GM13976 (cell line): Measurements from ENCODE around the gene GHDC.
A peak's percentile ranks its signal among the peaks of the same experiment; 100 is the strongest.

ENCODE experiments used
- DNase-seq: peaks from one replicate; pipeline ENCODE4 v3.0.0; 2012; ENCODE audit warnings: low spot score
- in situ Hi-C: fragments of 300-500 bp; cut with MboI; formaldehyde crosslinking; loops from one replicate; pipeline ENCODE4 v1.12.0; 2022; ENCODE audit warnings: low sequenced_read_pairs, mixed read lengths, inconsistent platforms; ENCODE audit not compliant: unreplicated experiment
- TF ChIP-seq, protein P1 (sequence below): IDR thresholded peaks from 2 replicates; pipeline ENCODE4 v1.5.1; 2012; ENCODE audit warnings: borderline replicate concordance, mild to moderate bottlenecking; ENCODE audit not compliant: insufficient read depth; ENCODE audit errors: extremely low read depth, missing control alignments, control extremely low read depth

The GHDC gene

DNA sequence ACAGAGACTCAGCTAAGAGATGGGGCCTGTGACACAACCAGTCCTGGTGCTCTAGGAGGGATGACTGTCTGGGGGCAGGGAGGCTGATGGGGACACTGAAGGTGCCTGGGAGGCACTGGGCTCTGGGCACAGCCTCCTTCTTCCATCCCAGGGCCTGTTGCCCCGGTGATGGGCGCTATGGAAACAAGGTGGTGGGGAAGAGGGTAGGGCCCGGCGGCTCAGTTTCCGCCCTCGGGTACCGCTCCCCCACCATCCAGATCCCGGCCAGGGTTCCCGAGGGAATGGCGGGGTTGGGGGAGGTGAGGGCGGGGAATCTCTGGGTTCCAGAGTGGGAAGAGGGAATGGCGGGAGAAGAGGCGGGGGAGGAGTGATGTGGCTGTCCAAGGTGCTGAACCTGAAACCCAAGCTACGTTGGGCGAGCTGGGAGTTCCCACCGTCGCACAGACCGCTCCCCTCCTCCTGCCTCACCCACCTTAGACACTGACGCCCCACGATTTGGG lies 14.3 kb downstream of the GHDC start:
- in situ Hi-C loops: loop anchor here (25.0 kb wide), 1 partner anchor 232 kb away; the partner anchor contains the start of gene CAVIN1
- DNase-seq: peak; percentile 70
- TF ChIP-seq, protein P1, sequence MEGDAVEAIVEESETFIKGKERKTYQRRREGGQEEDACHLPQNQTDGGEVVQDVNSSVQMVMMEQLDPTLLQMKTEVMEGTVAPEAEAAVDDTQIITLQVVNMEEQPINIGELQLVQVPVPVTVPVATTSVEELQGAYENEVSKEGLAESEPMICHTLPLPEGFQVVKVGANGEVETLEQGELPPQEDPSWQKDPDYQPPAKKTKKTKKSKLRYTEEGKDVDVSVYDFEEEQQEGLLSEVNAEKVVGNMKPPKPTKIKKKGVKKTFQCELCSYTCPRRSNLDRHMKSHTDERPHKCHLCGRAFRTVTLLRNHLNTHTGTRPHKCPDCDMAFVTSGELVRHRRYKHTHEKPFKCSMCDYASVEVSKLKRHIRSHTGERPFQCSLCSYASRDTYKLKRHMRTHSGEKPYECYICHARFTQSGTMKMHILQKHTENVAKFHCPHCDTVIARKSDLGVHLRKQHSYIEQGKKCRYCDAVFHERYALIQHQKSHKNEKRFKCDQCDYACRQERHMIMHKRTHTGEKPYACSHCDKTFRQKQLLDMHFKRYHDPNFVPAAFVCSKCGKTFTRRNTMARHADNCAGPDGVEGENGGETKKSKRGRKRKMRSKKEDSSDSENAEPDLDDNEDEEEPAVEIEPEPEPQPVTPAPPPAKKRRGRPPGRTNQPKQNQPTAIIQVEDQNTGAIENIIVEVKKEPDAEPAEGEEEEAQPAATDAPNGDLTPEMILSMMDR: no peak

DNA sequence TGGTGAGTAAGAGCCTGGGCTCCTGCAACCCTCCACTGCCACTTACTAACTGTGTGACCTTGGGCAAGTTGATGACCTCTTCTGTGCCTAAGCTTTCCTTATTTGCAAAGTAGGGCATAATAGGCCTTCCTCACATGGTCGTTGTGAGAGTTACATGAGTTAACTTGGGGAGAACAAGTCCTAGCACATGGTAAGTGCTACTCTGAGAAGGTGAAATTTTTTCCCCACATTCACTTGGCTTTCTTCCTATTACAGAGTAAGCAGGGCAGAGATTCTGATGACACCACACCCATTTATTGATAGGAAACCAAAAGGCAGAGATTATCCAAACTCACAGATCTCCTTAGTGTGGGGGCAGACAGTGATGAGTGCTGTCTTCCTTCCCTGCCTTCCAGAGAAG lies 15.0 kb downstream of the GHDC start:
- in situ Hi-C loops: loop anchor here (25.0 kb wide), 1 partner anchor 233 kb away; the partner anchor contains the start of gene CAVIN1
- TF ChIP-seq, protein P1: no peak
- no peak for DNase-seq

DNA sequence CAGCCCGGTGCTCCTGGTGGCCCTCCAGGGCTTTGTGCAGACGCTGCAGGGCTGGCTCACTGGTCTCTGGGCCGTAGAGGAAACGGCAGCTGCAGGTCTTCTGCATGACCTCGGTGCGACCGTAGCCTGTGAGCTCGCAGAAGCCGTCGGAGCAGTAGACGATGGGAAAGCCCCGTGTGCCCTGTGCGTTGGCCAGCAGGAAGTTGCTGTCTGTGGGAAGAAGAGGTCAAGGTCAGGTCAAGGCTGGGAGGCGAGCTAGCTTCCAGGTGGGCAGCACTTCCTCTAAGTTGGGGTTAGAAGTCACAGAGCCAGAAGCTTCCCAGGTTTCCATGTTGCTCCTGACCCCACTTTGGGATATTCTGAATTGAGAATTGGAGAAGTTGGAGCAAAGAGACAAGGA lies 15.5 kb downstream of the GHDC start:
- TF ChIP-seq, protein P1: no peak
- in situ Hi-C loops: loop anchor here (25.0 kb wide), 1 partner anchor 233 kb away; the partner anchor contains the start of gene CAVIN1
- DNase-seq: peak; percentile 74

DNA sequence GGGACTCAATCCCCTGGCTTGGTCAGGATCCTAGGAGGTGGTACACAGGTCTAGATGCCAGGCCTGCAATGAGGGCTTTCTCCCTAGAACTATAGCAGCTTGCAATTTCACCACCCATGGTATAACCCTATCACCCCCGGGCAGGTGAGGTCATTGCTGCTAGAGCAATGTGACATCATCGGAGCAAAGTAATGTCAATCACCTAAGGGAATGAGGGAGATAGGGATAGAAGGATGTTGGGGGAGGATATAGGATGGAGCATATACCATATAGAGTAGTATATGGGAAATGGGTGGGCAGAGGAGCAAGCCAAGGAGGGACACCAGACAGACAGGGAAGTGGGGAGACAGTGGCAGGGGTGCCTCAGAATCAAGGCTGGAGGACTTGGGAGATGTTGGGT lies 16.6 kb downstream of the GHDC start:
- in situ Hi-C loops: loop anchor here (25.0 kb wide), 1 partner anchor 235 kb away; the partner anchor contains the start of gene CAVIN1
- DNase-seq: no peak
- TF ChIP-seq, protein P1: no peak

DNA sequence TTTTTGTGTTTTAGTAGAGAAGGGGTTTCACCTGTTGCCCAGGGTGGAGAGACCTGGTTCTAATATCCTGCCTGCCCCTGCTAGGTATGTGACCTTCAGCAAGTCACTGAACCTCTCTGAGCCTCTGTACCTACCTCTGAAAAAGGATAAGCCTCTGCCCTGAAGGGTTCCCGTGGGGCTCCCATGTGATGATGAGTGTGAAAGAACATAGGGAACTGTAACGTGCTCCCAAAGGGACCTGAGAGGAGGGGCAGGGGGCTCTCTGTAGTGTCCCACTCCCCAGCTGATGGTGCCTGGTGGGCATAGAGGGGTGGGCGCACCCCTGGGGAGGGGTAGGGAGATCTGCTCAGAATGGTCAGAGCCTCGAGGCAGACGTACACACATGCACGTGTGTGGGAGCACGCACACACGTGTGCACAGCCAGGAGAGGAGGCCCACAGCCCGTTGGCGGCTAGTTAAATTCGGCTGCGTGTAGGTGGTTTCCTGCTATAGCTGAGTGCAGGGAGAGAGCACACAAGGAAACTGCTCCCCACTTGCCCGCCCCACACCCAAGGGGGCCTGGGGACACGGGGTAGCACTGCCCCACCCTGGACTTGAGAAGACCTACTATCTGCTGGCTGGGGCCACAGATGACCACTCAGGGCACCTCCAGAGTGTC lies 20.0 kb downstream of the GHDC start:
- in situ Hi-C loops: no loop called here

DNA sequence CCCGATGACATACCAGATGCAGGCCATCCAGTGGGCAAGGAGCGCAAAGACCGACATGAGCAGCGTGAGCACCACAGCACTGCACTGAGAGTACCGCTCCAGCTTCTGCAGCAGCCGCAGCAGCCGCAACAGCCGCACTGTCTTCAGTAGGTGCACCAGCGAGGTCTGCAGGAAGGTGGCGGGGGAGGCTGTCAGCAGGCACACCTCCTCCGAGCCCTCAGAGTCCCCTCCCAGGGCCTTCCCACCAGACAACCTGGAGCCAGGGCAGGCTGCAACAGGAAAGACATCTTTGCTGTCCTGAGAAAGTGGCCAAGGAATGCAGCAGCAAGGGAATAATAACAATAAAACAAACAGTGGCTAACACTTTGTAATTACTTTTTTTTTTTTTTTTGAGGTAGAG lies 22.5 kb downstream of the GHDC start:
- TF ChIP-seq, protein P1: no peak
- in situ Hi-C loops: no loop called here
- DNase-seq: no peak

More for the DNA sequence above, 20.0 kb downstream of the GHDC start:
- TF ChIP-seq, protein P1: no peak
- peak; percentile 62 for DNase-seq
